Hepatocyte (in vitro differentiated cells): ENCODE data around the gene ITPR1. TPM values are rescaled to one million over a fixed set of nuclear protein-coding genes. Genes with fewer than 3 reads are reported as not detected.

Experiments
- DNase-seq: peaks from one replicate; pipeline ENCODE4 v3.0.0-alpha.2; 2016; ENCODE audit warnings: low spot score
- H2AFZ ChIP-seq: fragments of 200-600 bp; sonication (generic); 2 replicates; pipeline ENCODE4 v1.6.0; 2016; ENCODE audit warnings: antibody characterized with exemption, mild to moderate bottlenecking
- H3K27ac ChIP-seq: fragments of 200-600 bp; sonication (generic); 2 replicates; pipeline ENCODE4 v1.5.1; 2016; ENCODE audit warnings: mild to moderate bottlenecking
- H3K27me3 ChIP-seq: fragments of 200-600 bp; sonication (generic); 2 replicates; pipeline ENCODE4 v1.6.1; 2016
- H3K36me3 ChIP-seq: fragments of 200-600 bp; sonication (generic); replicated peaks from 2 replicates; pipeline ENCODE4 v1.5.1; 2016; ENCODE audit warnings: low read depth; ENCODE audit not compliant: insufficient read depth
- H3K4me1 ChIP-seq: fragments of 200-600 bp; sonication (generic); 2 replicates; pipeline ENCODE4 v1.5.1; 2016; ENCODE audit warnings: mild to moderate bottlenecking, moderate library complexity; ENCODE audit not compliant: insufficient read depth
- H3K4me2 ChIP-seq: fragments of 200-600 bp; sonication (generic); 2 replicates; pipeline ENCODE4 v1.6.0; 2016
- H3K4me3 ChIP-seq: fragments of 200-600 bp; sonication (generic); 2 replicates; pipeline ENCODE4 v1.5.1; 2016; ENCODE audit warnings: mild to moderate bottlenecking
- H3K79me2 ChIP-seq: fragments of 200-600 bp; sonication (generic); 2 replicates; pipeline ENCODE4 v1.6.0; 2017; ENCODE audit warnings: mild to moderate bottlenecking
- H3K9me2 ChIP-seq: fragments of 200-600 bp; sonication (generic); replicated peaks from 2 replicates; pipeline ENCODE4 v1.6.0; 2017; ENCODE audit warnings: mild to moderate bottlenecking; ENCODE audit not compliant: insufficient read depth
- H3K9me3 ChIP-seq: fragments of 200-600 bp; sonication (generic); 2 replicates; pipeline ENCODE4 v1.5.1; 2016; ENCODE audit warnings: low read depth, mild to moderate bottlenecking
- H4K20me1 ChIP-seq: fragments of 200-600 bp; sonication (generic); 2 replicates; pipeline ENCODE4 v1.6.0; 2016; ENCODE audit warnings: mild to moderate bottlenecking; ENCODE audit not compliant: insufficient read depth, poor library complexity, severe bottlenecking
- EZH2 ChIP-seq: fragments of 200-600 bp; sonication (generic); IDR thresholded peaks from 2 replicates; pipeline ENCODE4 v1.6.1; 2016; ENCODE audit warnings: antibody characterized with exemption, mild to moderate bottlenecking, borderline replicate concordance
- EZH2phosphoT487 ChIP-seq: fragments of 200-600 bp; sonication (generic); IDR thresholded peaks from one replicate; pipeline ENCODE4 v1.6.1; 2018; ENCODE audit warnings: antibody characterized with exemption, mild to moderate bottlenecking, low read depth, moderate library complexity; ENCODE audit not compliant: unreplicated experiment, severe bottlenecking
- WGBS: methylation state at CpG from one replicate; pipeline ENCODE4 v1.1.6; 2016; ENCODE audit warnings: low lambda C conversion rate; ENCODE audit errors: missing lambda C conversion rate; 5-methylcytosine and 5-hydroxymethylcytosine counted together
- polyA plus RNA-seq: library from polyadenylated mRNA; unstranded; fragments of >200 nt; fragmentation: Nextera tagmentation; extraction: Ambion mirVana; gene quantifications from 2 replicates; pipeline ENCODE4 v1.2.1, GENCODE V29; 2016
- total RNA-seq: library from RNA; depleted of rRNA; stranded (reverse); fragments of >200 nt; gene quantifications from 2 replicates; pipeline ENCODE4 v1.2.3, GENCODE V29; 2014
- TF ChIP-seq, protein P1 (sequence below): fragments of 200-600 bp; sonication (generic); IDR thresholded peaks from 2 replicates; pipeline ENCODE4 v1.5.1; 2016; ENCODE audit warnings: antibody characterized with exemption, mild to moderate bottlenecking; ENCODE audit not compliant: poor library complexity

Gene ITPR1
- total and polyA plus RNA-seq, 2 experiments from 2014 or later, result 46.8 to 90.8 TPM

DNA sequence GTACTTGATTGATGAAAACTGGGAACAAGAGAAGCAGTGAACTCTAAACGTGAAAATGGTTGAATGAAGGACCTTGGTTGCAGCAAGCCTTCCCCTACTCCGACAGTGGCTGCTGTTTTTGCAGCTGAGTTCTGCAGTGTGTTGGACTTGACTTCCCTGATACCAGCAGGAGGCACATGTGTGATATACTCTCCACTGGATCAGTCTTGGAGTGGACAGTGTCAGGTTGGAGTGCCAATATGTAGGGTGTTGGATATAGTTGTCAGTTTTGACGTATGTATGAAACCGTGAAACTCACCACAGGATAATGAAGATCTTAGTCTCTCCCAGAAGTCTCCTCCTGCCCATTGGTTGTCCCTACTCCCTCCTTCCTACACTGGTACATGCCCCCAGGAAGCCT lies 106.5 kb downstream of the ITPR1 start:
- Histone ChIP-seq H3K4me2 (no peak overlapping the region), H3K27me3 (no peaks in the 10 kb centered on the region), H3K4me1 (peaks cover 7% of the 10 kb centered on the region), H3K36me3 (no peaks in the 10 kb centered on the region), H3K9me2 (no peaks in the 10 kb centered on the region), H3K27ac (no peak overlapping the region), H3K4me3 (no peak overlapping the region), H2AFZ (no peak overlapping the region), H4K20me1 (no peaks in the 10 kb centered on the region), H3K79me2 (peaks cover 28% of the 10 kb centered on the region), H3K9me3 (no peaks in the 10 kb centered on the region)
- no peak for DNase-seq
- no peak for TF ChIP-seq EZH2
- no peak for TF ChIP-seq EZH2phosphoT487
- TF ChIP-seq, protein P1, sequence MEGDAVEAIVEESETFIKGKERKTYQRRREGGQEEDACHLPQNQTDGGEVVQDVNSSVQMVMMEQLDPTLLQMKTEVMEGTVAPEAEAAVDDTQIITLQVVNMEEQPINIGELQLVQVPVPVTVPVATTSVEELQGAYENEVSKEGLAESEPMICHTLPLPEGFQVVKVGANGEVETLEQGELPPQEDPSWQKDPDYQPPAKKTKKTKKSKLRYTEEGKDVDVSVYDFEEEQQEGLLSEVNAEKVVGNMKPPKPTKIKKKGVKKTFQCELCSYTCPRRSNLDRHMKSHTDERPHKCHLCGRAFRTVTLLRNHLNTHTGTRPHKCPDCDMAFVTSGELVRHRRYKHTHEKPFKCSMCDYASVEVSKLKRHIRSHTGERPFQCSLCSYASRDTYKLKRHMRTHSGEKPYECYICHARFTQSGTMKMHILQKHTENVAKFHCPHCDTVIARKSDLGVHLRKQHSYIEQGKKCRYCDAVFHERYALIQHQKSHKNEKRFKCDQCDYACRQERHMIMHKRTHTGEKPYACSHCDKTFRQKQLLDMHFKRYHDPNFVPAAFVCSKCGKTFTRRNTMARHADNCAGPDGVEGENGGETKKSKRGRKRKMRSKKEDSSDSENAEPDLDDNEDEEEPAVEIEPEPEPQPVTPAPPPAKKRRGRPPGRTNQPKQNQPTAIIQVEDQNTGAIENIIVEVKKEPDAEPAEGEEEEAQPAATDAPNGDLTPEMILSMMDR, result no peak
- WGBS, result 77% methylated on average over 4 of the region's 4 CpGs

DNA sequence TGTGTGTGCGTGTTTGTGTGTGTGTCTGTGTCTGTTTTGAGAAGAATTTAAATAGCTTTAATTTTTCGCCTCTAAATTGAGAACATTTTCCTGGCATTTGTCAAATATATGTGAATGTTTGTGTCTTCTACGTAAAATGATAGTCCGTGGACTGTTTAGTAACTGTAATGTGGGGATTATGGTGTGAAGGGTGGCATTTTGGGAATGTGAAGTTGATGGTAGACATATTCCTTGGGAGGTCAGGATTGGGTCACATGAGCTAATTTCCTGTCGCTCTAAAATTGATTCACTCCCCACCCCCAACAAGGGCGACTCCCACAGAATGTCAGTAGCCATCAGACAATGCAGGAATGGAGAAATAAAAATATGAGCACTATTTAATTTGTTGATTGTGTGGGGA lies 107.3 kb downstream of the ITPR1 start:
- Histone ChIP-seq H4K20me1 (no peaks in the 10 kb centered on the region), H3K4me1 (peaks cover 7% of the 10 kb centered on the region), H3K4me3 (no peak overlapping the region), H3K4me2 (no peak overlapping the region), H2AFZ (no peak overlapping the region), H3K9me2 (no peaks in the 10 kb centered on the region), H3K27me3 (no peaks in the 10 kb centered on the region), H3K79me2 (peaks cover 26% of the 10 kb centered on the region), H3K9me3 (no peaks in the 10 kb centered on the region), H3K27ac (no peak overlapping the region), H3K36me3 (no peaks in the 10 kb centered on the region)
- DNase-seq, result no peak
- no peak for TF ChIP-seq EZH2
- no peak for TF ChIP-seq EZH2phosphoT487
- TF ChIP-seq, protein P1, result no peak
- 53% methylated on average over 6 of the region's 6 CpGs for whole genome bisulfite sequencing

DNA sequence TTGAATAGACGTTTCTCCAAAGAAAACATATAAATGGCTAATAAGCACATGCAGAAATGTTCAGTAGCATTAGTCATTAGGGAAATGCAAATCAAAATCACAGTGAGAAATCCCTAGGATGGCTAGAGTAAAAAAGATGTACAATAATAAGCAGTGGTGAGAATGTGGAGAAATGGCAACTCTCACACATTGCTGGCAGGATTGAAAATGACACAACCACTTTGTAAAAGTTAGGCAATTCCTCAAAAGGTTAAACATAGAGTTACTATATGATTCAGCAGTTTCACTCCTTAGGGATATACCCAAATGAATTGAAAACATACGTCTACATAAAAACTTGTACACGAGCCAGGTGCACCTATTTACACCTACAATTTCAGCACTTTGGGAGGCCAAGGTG lies 108.7 kb downstream of the ITPR1 start:
- Histone ChIP-seq H3K79me2 (peaks cover 26% of the 10 kb centered on the region), H4K20me1 (no peaks in the 10 kb centered on the region), H3K4me1 (peaks cover 14% of the 10 kb centered on the region), H3K27me3 (no peaks in the 10 kb centered on the region), H3K36me3 (no peaks in the 10 kb centered on the region), H2AFZ (no peak overlapping the region), H3K27ac (no peak overlapping the region), H3K9me3 (no peaks in the 10 kb centered on the region), H3K9me2 (no peaks in the 10 kb centered on the region), H3K4me3 (no peak overlapping the region), H3K4me2 (no peak overlapping the region)
- TF ChIP-seq, protein P1, result no peak
- TF ChIP-seq EZH2phosphoT487 (no peak), EZH2 (no peak)
- no peak for DNase-seq
- 88% methylated on average over 3 of the region's 3 CpGs for WGBS

DNA sequence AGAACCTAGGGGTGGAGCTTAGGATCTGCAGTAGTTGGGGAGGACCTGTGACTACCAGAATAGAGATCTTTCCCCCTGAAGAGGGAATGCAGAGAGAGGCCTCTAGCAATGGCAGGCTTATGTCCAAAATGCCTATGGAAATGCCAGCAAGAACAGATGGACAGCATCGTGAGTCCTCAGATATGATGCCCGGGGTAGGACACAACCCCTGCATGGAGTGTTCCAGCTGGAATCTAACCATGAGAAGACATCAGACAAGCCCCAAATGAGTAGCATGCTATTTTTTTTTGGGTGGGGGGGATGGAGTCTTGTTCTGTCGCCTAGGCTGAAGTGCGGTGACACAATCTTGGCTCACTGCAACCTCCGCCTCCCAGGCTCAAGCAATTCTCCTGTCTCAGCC lies 111.5 kb downstream of the ITPR1 start:
- TF ChIP-seq, protein P1, result no peak
- no peak for TF ChIP-seq EZH2phosphoT487
- TF ChIP-seq EZH2, result no peak
- Histone ChIP-seq H3K9me2 (no peaks in the 10 kb centered on the region), H3K4me3 (no peak overlapping the region), H3K4me1 (peaks cover 13% of the 10 kb centered on the region), H3K27me3 (no peaks in the 10 kb centered on the region), H3K9me3 (no peaks in the 10 kb centered on the region), H4K20me1 (peaks cover 6% of the 10 kb centered on the region), H3K4me2 (no peak overlapping the region), H2AFZ (no peak overlapping the region), H3K27ac (no peak overlapping the region), H3K36me3 (no peaks in the 10 kb centered on the region), H3K79me2 (peaks cover 24% of the 10 kb centered on the region)
- 98% methylated on average over 5 of the region's 5 CpGs for WGBS
- DNase-seq, result no peak
